ENCODE results near the gene PHYKPL. TPM values are rescaled to one million over a fixed set of nuclear protein-coding genes. Genes with fewer than 3 reads are reported as not detected.

PHYKPL gene
- total and polyA plus RNA-seq, 2 donors (not counting 1 experiment from before 2014, with no cell fraction given), result 18.1 to 44.8 TPM

DNA sequence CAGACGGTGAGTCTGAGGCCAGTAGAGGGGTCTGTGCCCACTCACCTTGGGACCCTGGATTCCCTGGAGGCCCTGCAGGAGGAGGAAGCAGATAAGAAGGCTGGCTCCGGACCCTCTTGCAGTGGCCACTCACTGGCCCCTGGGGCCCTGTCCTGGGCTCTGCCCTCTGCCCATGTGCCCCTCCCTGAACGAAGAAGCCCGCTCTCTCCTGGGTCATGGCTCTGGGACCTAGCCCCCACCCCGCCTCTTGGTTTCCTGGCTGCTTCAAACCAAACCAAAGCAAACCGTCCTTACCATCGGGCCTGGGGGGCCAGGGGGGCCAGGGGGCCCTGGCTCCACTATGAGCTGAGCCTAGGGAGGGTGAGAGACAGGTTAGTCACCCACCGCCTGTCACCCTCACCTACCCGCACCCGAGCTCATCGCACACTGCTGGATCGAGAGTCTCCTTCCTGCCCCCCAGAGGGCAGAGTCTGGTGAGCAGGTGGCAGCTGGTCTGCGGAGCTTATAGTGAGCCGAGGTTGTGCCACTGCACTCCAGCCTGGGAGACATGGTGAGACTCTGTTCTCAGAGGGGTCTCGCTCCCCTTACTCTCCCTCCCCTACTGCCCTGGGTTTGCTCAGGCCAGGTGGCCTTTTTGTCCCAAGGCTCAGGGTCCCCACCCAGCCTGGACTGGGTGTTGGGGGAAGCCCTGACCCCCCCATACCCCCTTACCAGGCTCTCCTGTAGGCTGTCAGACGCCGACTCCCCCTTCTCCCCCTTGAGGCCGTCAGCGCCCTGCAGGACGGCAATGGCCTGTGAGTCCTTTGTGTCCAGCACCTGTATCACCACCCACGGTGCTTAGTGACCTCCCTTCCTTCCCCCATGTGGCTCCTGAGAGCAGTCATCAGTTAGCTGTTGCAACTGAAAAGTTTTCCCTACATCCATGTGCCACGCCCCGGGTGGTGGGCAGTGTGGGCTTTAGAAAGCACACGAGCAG, 15.2 kb upstream of the PHYKPL start:
- no peaks in the 10 kb centered on the region for H3K36me3 ChIP-seq (ENCODE audit: control insufficient read depth, insufficient read depth, low read length)
- no peak for DNase-seq (ENCODE audit: low read depth in 2 of 2)
- no peak overlapping the region for H2AFZ ChIP-seq (ENCODE audit: low read length)
- no peak overlapping the region for H3K9ac ChIP-seq (ENCODE audit: insufficient read depth, low read length)
- no peak overlapping the region for H3K4me3 ChIP-seq (replicated peaks in 1 of 4; ENCODE audit: control extremely low read depth in 1 of 4, insufficient read depth in 1 of 4, low read depth in 3 of 4, low read length in 4 of 4)
- H3K27ac ChIP-seq (ENCODE audit: insufficient read depth, low read length), result no peak overlapping the region
- H3K79me2 ChIP-seq (ENCODE audit: control insufficient read depth, insufficient read depth, low read length), result no peaks in the 10 kb centered on the region
- H3K9me3 ChIP-seq (ENCODE audit: control insufficient read depth, insufficient read depth, low read depth, low read length), result no peaks in the 10 kb centered on the region
- no peak for TF ChIP-seq EZH2 (IDR thresholded peaks at IDR 0.05; ENCODE audit: low read length, missing control alignments)
- TF ChIP-seq, protein P1, sequence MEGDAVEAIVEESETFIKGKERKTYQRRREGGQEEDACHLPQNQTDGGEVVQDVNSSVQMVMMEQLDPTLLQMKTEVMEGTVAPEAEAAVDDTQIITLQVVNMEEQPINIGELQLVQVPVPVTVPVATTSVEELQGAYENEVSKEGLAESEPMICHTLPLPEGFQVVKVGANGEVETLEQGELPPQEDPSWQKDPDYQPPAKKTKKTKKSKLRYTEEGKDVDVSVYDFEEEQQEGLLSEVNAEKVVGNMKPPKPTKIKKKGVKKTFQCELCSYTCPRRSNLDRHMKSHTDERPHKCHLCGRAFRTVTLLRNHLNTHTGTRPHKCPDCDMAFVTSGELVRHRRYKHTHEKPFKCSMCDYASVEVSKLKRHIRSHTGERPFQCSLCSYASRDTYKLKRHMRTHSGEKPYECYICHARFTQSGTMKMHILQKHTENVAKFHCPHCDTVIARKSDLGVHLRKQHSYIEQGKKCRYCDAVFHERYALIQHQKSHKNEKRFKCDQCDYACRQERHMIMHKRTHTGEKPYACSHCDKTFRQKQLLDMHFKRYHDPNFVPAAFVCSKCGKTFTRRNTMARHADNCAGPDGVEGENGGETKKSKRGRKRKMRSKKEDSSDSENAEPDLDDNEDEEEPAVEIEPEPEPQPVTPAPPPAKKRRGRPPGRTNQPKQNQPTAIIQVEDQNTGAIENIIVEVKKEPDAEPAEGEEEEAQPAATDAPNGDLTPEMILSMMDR (conservative IDR thresholded peaks at IDR 0.05 in 1 of 2, IDR thresholded peaks at IDR 0.05 in 1 of 2; ENCODE audit: low read depth in 1 of 2, low read length in 2 of 2), result no peak
- H4K20me1 ChIP-seq (ENCODE audit: control insufficient read depth, extremely low read depth, insufficient read depth, low read length), result no peaks in the 10 kb centered on the region
- no peaks in the 10 kb centered on the region for H3K27me3 ChIP-seq (ENCODE audit: control insufficient read depth, insufficient read depth, low read length)
- H3K4me1 ChIP-seq (ENCODE audit: control insufficient read depth, extremely low read depth, insufficient read depth, low read length), result no peaks in the 10 kb centered on the region
- no peak overlapping the region for H3K4me2 ChIP-seq (ENCODE audit: extremely low read depth, insufficient read depth, low read length)

DNA sequence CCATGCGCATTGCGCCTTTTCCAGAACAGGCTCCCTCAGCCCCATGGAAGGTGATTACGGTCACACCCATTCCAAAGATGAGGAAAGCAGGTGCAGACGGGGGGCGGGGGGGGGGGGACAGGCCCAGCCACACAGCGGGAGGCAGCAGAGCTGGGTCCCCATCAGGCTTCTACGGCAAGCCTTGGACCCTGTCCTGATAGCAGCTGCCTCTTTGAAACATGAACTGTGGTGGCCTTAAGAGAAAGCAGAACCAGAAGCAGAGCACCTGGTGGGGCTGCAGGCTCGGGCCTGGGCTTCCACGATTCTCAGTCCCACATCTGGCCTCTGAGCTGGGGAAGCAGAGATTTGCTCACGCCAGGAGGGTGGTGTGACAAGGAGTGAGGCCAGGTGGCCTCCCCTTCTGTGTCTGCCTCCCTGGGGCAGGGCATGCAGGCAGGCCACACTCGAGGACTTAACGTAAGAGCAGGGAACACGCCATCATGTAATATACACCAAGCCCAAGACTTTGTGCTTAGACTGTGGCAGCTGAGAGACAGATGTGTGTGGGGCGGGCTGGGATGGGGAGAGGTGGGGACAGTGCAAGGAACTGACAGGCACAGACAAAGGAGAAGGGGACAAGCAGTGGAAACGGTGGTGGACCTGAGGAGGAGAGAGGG, 14.2 kb upstream of the PHYKPL start:
- no peak for TF ChIP-seq EZH2 (IDR thresholded peaks at IDR 0.05; ENCODE audit: low read length, missing control alignments)
- TF ChIP-seq, protein P1 (conservative IDR thresholded peaks at IDR 0.05 in 1 of 2, IDR thresholded peaks at IDR 0.05 in 1 of 2; ENCODE audit: low read depth in 1 of 2, low read length in 2 of 2), result no peak
- Histone ChIP-seq H2AFZ (ENCODE audit: low read length) (no peak overlapping the region), H3K79me2 (ENCODE audit: control insufficient read depth, insufficient read depth, low read length) (no peaks in the 10 kb centered on the region), H3K4me2 (ENCODE audit: extremely low read depth, insufficient read depth, low read length) (no peak overlapping the region), H3K9ac (ENCODE audit: insufficient read depth, low read length) (no peak overlapping the region), H3K27me3 (ENCODE audit: control insufficient read depth, insufficient read depth, low read length) (no peaks in the 10 kb centered on the region), H4K20me1 (ENCODE audit: control insufficient read depth, extremely low read depth, insufficient read depth, low read length) (no peaks in the 10 kb centered on the region), H3K4me1 (ENCODE audit: control insufficient read depth, extremely low read depth, insufficient read depth, low read length) (no peaks in the 10 kb centered on the region), H3K36me3 (ENCODE audit: control insufficient read depth, insufficient read depth, low read length) (no peaks in the 10 kb centered on the region), H3K27ac (ENCODE audit: insufficient read depth, low read length) (no peak overlapping the region), H3K9me3 (ENCODE audit: control insufficient read depth, insufficient read depth, low read depth, low read length) (no peaks in the 10 kb centered on the region), H3K4me3 (replicated peaks in 1 of 4; ENCODE audit: control extremely low read depth in 1 of 4, insufficient read depth in 1 of 4, low read depth in 3 of 4, low read length in 4 of 4) (no peak overlapping the region)
- DNase-seq (ENCODE audit: low read depth in 2 of 2), result no peak

DNA sequence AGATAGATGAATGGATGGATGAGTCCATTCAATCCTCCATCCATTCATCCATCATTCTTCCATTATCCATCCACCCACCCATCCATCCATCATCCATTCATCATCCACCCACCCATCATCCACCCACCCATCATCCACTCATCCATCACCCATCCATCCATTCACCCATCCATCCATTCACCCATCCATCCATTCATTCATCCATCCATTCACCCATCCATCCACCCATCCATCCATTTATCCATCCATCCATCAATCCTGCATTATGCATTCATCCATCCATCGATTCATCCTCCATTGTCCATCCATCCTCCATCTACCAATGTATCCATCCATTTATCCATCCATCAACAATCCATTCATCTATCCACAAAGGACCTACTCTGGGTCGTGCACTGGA, 12.8 kb upstream of the PHYKPL start:
- DNase-seq (ENCODE audit: low read depth in 2 of 2), result no peak
- no peaks in the 10 kb centered on the region for H3K9me3 ChIP-seq (ENCODE audit: control insufficient read depth, insufficient read depth, low read depth, low read length)
- H3K4me3 ChIP-seq (replicated peaks in 1 of 4; ENCODE audit: control extremely low read depth in 1 of 4, insufficient read depth in 1 of 4, low read depth in 3 of 4, low read length in 4 of 4), result no peak overlapping the region
- TF ChIP-seq, protein P1 (conservative IDR thresholded peaks at IDR 0.05 in 1 of 2, IDR thresholded peaks at IDR 0.05 in 1 of 2; ENCODE audit: low read depth in 1 of 2, low read length in 2 of 2), result no peak
- TF ChIP-seq EZH2 (IDR thresholded peaks at IDR 0.05; ENCODE audit: low read length, missing control alignments), result no peak
- H2AFZ ChIP-seq (ENCODE audit: low read length), result no peak overlapping the region
- no peak overlapping the region for H3K4me2 ChIP-seq (ENCODE audit: extremely low read depth, insufficient read depth, low read length)
- no peaks in the 10 kb centered on the region for H3K79me2 ChIP-seq (ENCODE audit: control insufficient read depth, insufficient read depth, low read length)
- H3K9ac ChIP-seq (ENCODE audit: insufficient read depth, low read length), result no peak overlapping the region
- H3K36me3 ChIP-seq (ENCODE audit: control insufficient read depth, insufficient read depth, low read length), result no peaks in the 10 kb centered on the region
- no peaks in the 10 kb centered on the region for H3K27me3 ChIP-seq (ENCODE audit: control insufficient read depth, insufficient read depth, low read length)
- no peak overlapping the region for H3K27ac ChIP-seq (ENCODE audit: insufficient read depth, low read length)
- H3K4me1 ChIP-seq (ENCODE audit: control insufficient read depth, extremely low read depth, insufficient read depth, low read length), result no peaks in the 10 kb centered on the region
- no peaks in the 10 kb centered on the region for H4K20me1 ChIP-seq (ENCODE audit: control insufficient read depth, extremely low read depth, insufficient read depth, low read length)
